Measurements from ENCODE around the gene CFAP97D1.

CFAP97D1 gene

GRCh38 chr17:43779145-43780125 lies 800 bp upstream of the CFAP97D1 start:
- Histone ChIP-seq H3K4me1 (ENCODE audit: low read length) (peaks cover 5% of the 10 kb centered on the region), H3K27me3 (ENCODE audit: low read depth, low read length) (peaks cover 34% of the 10 kb centered on the region), H3K4me3 (ENCODE audit: low read length) (peak overlapping the region; percentile 95), H3K36me3 (replicated peaks; ENCODE audit: low read depth, low read length) (peaks cover 4% of the 10 kb centered on the region), H3K4me2 (ENCODE audit: low read length) (peak overlapping the region; percentile 99), H4K20me1 (ENCODE audit: insufficient read depth, low read length) (no peaks in the 10 kb centered on the region), H3K9ac (ENCODE audit: low read length) (peak overlapping the region; percentile 73), H3K79me2 (ENCODE audit: low read length) (no peaks in the 10 kb centered on the region), H2AFZ (ENCODE audit: low read depth, low read length) (peak overlapping the region; percentile 92), H3K27ac (ENCODE audit: low read length) (no peak overlapping the region), H3K9me3 (ENCODE audit: insufficient read depth, low read length) (no peaks in the 10 kb centered on the region)
- TF ChIP-seq CTCF (IDR thresholded peaks at IDR 0.05; ENCODE audit: low read depth, low read length) (peak; percentile 28; the same call in 1 of the 2 replicates), EZH2phosphoT487 (IDR thresholded peaks at IDR 0.05; ENCODE audit: low read depth) (no peak)

GRCh38 chr17:43782913-43783680 lies 2.9 kb downstream of the CFAP97D1 start:
- H3K4me2 ChIP-seq (ENCODE audit: low read length): no peak overlapping the region
- H3K79me2 ChIP-seq (ENCODE audit: low read length): no peaks in the 10 kb centered on the region
- H3K9ac ChIP-seq (ENCODE audit: low read length): no peak overlapping the region
- no peak overlapping the region for H3K4me3 ChIP-seq (ENCODE audit: low read length)
- no peaks in the 10 kb centered on the region for H4K20me1 ChIP-seq (ENCODE audit: insufficient read depth, low read length)
- H3K27ac ChIP-seq (ENCODE audit: low read length): no peak overlapping the region
- no peaks in the 10 kb centered on the region for H3K36me3 ChIP-seq (replicated peaks; ENCODE audit: low read depth, low read length)
- peaks cover 44% of the 10 kb centered on the region for H3K27me3 ChIP-seq (ENCODE audit: low read depth, low read length)
- H3K4me1 ChIP-seq (ENCODE audit: low read length): peaks cover 5% of the 10 kb centered on the region
- H3K9me3 ChIP-seq (ENCODE audit: insufficient read depth, low read length): no peaks in the 10 kb centered on the region
- no peak overlapping the region for H2AFZ ChIP-seq (ENCODE audit: low read depth, low read length)
- TF ChIP-seq EZH2phosphoT487 (IDR thresholded peaks at IDR 0.05; ENCODE audit: low read depth) (no peak), CTCF (IDR thresholded peaks at IDR 0.05; ENCODE audit: low read depth, low read length) (no peak)

GRCh38 chr17:43784068-43784467 lies 3.8 kb downstream of the CFAP97D1 start:
- Histone ChIP-seq H3K4me2 (ENCODE audit: low read length) (no peak overlapping the region), H3K36me3 (replicated peaks; ENCODE audit: low read depth, low read length) (no peaks in the 10 kb centered on the region), H2AFZ (ENCODE audit: low read depth, low read length) (no peak overlapping the region), H3K79me2 (ENCODE audit: low read length) (no peaks in the 10 kb centered on the region), H3K9ac (ENCODE audit: low read length) (no peak overlapping the region), H3K9me3 (ENCODE audit: insufficient read depth, low read length) (no peaks in the 10 kb centered on the region), H3K27me3 (ENCODE audit: low read depth, low read length) (peaks cover 45% of the 10 kb centered on the region), H4K20me1 (ENCODE audit: insufficient read depth, low read length) (no peaks in the 10 kb centered on the region), H3K4me3 (ENCODE audit: low read length) (no peak overlapping the region), H3K27ac (ENCODE audit: low read length) (no peak overlapping the region), H3K4me1 (ENCODE audit: low read length) (peaks cover 5% of the 10 kb centered on the region)
- TF ChIP-seq EZH2phosphoT487 (IDR thresholded peaks at IDR 0.05; ENCODE audit: low read depth): no peak
- no peak for TF ChIP-seq CTCF (IDR thresholded peaks at IDR 0.05; ENCODE audit: low read depth, low read length)

- Histone ChIP-seq H3K9ac (ENCODE audit: low read length) (no peak overlapping the region), H4K20me1 (ENCODE audit: insufficient read depth, low read length) (no peaks in the 10 kb centered on the region), H3K27ac (ENCODE audit: low read length) (no peak overlapping the region), H3K4me3 (ENCODE audit: low read length) (no peak overlapping the region), H3K27me3 (ENCODE audit: low read depth, low read length) (peaks cover 41% of the 10 kb centered on the region), H3K4me2 (ENCODE audit: low read length) (no peak overlapping the region), H3K79me2 (ENCODE audit: low read length) (no peaks in the 10 kb centered on the region), H2AFZ (ENCODE audit: low read depth, low read length) (no peak overlapping the region), H3K4me1 (ENCODE audit: low read length) (no peaks in the 10 kb centered on the region), H3K36me3 (replicated peaks; ENCODE audit: low read depth, low read length) (no peaks in the 10 kb centered on the region), H3K9me3 (ENCODE audit: insufficient read depth, low read length) (no peaks in the 10 kb centered on the region)
- TF ChIP-seq EZH2phosphoT487 (IDR thresholded peaks at IDR 0.05; ENCODE audit: low read depth) (no peak), CTCF (IDR thresholded peaks at IDR 0.05; ENCODE audit: low read depth, low read length) (no peak)
Measured at GRCh38 chr17:43784628-43785101, 4.4 kb downstream of the CFAP97D1 start.

Measured in OCI-LY3 (cell line).